OCI-M1 (cell line): ENCODE data around the gene OR13C8.

Experiments
- DNase-seq: peaks from one replicate; lab custom pipeline; 2025; lab: John Stamatoyannopoulos, UW

Gene OR13C8

DNA sequence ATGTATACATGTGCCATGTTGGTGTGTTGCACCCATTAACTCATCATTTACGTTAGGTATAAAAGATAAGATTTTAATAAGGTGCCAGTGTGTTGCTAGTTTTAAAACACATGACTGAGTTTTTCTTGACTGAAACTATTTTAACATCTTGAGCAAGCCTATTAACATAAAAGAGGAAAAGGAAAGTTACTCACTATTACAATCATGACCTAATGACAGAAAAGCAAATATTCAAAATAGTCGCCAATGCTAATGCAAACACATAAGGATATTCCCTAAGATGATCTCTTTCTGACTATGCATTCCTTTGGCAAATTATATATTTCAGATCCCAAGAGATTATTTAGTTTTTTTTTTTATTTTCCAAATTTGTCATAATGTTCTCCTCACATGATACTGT, 42.2 kb downstream of the OR13C8 start:
- no peak for DNase-seq

GRCh38 chr9:104617418-104617817, 48.5 kb downstream of the OR13C8 start:
- no peak for DNase-seq

DNA sequence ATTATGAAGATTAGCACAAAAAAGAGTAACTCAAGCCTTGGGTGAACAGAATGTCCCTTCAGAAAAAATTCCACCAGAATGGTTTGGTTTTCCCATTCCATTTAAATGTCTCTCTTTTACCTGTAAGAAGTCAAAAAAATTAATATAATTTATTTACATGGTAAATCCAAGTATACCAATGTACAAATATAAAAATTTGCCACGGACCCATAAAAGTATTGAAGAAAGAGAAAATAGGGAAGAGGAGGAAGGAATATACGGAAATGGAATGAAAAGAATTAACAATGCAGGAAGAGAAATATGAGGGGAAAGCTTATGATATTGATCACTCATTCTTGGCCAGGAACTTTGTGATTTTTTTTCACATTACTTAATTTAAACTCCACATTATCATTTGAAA, 49.1 kb downstream of the OR13C8 start, which contains the start of gene OR13C9:
OR13C9 (minus strand) TSS at position 101 of the 400 bp plus-strand sequence; CDS start at position 101, 0 bp downstream.
- DNase-seq: no peak
